ENCODE results near the gene CST8. TPM values are rescaled to one million over a fixed set of nuclear protein-coding genes. Genes with fewer than 3 reads are reported as not detected.

CST8 gene
- total RNA-seq, 4 donors from 2014 or later = not detected

DNA sequence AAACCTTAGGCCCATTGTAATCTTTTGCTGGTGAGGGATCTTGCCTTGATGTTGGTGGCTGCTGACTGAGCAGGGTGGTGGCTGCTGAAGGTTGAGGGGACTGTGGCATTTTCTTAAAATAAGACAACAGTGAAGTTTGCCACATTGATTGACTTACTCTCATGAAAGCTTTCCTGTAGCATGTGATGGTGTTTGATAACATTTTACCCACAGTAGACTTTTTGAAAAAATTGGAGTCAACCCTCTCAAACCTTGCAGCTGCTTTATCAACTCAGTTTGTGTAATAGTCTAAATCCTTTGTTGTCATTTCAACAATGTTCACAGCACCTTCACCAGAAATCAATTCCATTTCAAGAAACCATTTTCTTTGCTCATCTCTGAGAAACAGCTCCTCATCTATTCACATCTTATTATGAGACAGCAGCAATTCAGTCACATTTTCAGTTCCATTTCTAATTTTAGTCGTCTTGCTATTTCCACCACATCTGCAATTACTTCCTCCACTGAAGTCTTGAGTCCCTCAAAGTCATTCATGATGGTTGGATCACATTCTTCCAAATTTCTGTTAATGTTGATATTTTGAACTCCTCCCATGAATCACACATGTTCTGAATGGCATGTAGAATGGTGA is 40.1 kb downstream of the CST8 start:
- Histone ChIP-seq H3K4me1 (no peaks in the 10 kb centered on the region), H3K27me3 (no peaks in the 10 kb centered on the region), H3K4me3 (no peak overlapping the region), H3K27ac (no peak overlapping the region), H3K36me3 (no peaks in the 10 kb centered on the region), H3K9me3 (no peaks in the 10 kb centered on the region)
- TF ChIP-seq, protein P1, sequence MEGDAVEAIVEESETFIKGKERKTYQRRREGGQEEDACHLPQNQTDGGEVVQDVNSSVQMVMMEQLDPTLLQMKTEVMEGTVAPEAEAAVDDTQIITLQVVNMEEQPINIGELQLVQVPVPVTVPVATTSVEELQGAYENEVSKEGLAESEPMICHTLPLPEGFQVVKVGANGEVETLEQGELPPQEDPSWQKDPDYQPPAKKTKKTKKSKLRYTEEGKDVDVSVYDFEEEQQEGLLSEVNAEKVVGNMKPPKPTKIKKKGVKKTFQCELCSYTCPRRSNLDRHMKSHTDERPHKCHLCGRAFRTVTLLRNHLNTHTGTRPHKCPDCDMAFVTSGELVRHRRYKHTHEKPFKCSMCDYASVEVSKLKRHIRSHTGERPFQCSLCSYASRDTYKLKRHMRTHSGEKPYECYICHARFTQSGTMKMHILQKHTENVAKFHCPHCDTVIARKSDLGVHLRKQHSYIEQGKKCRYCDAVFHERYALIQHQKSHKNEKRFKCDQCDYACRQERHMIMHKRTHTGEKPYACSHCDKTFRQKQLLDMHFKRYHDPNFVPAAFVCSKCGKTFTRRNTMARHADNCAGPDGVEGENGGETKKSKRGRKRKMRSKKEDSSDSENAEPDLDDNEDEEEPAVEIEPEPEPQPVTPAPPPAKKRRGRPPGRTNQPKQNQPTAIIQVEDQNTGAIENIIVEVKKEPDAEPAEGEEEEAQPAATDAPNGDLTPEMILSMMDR (IDR thresholded peaks at IDR 0.05) = no peak
- no peak for TF ChIP-seq POLR2A (IDR thresholded peaks at IDR 0.05)
- DNase-seq = no peak

DNA sequence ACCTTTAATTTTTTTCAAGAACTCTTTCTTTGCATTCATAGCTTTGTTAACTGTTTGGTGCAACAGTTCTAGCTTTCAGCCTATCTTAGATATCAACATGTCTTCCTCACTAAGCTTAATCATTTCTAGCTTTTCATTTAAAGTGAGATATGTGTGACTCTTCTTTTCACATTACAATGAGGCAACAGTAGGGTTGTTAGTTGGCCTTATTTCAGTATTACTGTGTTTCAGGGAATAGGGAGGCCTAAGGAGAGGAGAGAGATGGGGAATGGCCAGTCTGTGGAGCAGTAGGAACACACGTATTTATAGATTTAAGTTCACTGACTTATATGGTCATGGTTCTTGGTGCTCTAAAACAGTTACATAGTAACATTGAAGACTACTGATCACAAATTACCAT is 41.6 kb downstream of the CST8 start:
- TF ChIP-seq, protein P1 (IDR thresholded peaks at IDR 0.05) = no peak
- TF ChIP-seq POLR2A (IDR thresholded peaks at IDR 0.05) = no peak
- no peak for DNase-seq
- Histone ChIP-seq H3K27me3 (no peaks in the 10 kb centered on the region), H3K4me3 (no peak overlapping the region), H3K36me3 (no peaks in the 10 kb centered on the region), H3K9me3 (no peaks in the 10 kb centered on the region), H3K4me1 (no peaks in the 10 kb centered on the region), H3K27ac (no peak overlapping the region)

DNA sequence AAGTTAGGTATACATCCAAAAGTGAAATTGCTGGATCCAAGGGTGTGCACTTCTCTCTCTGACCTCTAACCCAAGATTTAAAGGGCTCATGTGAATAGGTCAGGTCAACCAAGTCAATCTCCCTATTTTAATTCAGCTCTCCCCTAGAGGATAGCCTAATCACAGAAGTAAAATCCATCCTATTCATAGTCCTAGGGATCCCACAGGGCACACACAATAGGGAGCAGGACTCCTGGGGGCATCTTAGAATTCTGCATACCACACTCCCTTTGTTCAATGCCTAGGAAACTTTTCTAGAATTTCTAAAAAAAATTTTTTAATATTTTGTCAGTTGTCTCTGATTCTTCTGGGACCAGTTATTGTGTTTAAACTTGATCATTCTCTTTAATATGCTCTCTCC is 42.2 kb downstream of the CST8 start:
- TF ChIP-seq, protein P1 (IDR thresholded peaks at IDR 0.05) = no peak
- H3K27me3 ChIP-seq = no peaks in the 10 kb centered on the region
- H3K4me3 ChIP-seq = no peak overlapping the region
- no peaks in the 10 kb centered on the region for H3K36me3 ChIP-seq
- no peak for DNase-seq
- no peaks in the 10 kb centered on the region for H3K9me3 ChIP-seq
- H3K27ac ChIP-seq = no peak overlapping the region
- H3K4me1 ChIP-seq = no peaks in the 10 kb centered on the region

DNA sequence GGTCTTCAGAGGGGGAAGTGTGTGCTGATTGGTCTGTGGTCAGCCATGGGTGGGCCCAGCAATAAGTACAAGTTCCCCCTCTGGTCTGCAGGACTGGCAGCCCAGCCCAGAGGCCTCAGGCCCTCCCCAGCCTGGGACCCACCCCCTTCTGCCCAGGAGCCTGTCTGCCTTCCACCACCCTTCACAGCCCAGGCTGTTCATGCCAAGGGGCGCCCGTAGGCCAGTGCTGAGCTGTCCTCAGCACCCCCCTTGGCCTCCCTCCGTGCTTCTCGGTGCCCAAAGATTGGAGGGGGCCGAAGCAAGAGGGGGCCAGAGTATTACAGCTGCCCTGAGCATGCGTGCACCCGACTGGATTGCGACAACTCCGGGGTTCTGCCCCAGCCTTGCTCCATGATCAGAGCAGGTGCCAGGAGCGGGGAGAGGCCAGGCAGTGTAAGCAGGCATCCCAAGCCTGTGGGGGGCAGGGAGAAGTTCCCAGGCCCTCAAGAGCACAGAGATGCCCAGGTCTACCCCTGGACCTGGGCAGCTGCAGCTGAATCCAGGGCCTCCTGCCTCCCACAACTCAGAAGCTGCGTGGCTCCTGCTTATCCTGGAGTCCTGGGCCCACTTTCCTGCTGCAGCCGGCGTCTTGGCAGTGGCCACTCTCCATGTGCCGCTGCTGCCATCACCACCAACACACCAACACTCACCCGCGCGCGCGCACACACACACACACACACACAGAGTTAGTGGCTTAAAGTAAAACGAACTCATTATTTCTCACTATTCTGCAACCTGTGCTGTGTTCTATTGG is 44.1 kb downstream of the CST8 start:
- Histone ChIP-seq H3K9me3 (no peaks in the 10 kb centered on the region), H3K27me3 (no peaks in the 10 kb centered on the region), H3K36me3 (no peaks in the 10 kb centered on the region), H3K27ac (no peak overlapping the region), H3K4me3 (no peak overlapping the region), H3K4me1 (no peaks in the 10 kb centered on the region)
- TF ChIP-seq POLR2A (IDR thresholded peaks at IDR 0.05) = no peak
- TF ChIP-seq, protein P1 (IDR thresholded peaks at IDR 0.05) = no peak
- DNase-seq = no peak

DNA sequence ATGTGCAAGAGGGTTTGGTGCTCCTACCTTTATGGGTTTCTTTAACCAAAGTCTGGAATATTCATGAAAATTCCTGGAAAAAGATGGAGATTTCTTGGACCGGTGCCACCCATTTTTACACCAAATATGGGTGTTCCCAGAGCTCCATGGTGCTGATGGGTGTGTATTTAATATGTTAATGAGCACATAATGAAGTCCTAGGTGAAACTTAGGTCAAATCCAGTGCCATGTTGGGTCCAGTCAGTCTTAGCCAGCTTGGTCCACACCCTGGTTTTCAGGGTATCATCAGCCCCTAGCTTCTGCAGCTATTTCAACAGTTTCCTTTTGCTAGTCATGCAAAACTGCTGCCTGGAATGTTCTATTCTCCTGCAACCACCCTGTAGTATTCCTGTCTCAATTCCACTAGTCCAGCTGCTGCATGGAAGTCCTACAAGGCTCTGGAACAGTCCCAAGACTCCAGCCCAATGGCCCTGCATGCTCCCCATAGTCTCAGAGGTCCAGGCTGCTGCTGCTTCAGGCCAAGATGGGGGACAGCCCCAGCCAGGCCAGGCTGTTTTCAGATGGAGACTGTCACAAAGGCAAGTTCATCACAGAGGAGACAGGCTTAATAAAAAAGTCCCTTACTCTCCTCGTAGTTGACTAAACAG is 45.5 kb downstream of the CST8 start:
- no peak overlapping the region for H3K27ac ChIP-seq
- H3K27me3 ChIP-seq = no peaks in the 10 kb centered on the region
- H3K4me3 ChIP-seq = no peak overlapping the region
- H3K4me1 ChIP-seq = no peaks in the 10 kb centered on the region
- TF ChIP-seq, protein P1 (IDR thresholded peaks at IDR 0.05) = no peak
- no peak for TF ChIP-seq POLR2A (IDR thresholded peaks at IDR 0.05)
- H3K36me3 ChIP-seq = no peaks in the 10 kb centered on the region
- no peaks in the 10 kb centered on the region for H3K9me3 ChIP-seq
- DNase-seq = no peak

All from Peyer's patch (tissue), 4 donors.